Inferior parietal cortex (tissue), 1 donor: ENCODE results near the gene RABGAP1L.

Experiments used
- DNase-seq: peaks from one replicate; pipeline ENCODE4 v3.0.0-alpha.2; 2016; ENCODE audit errors: extremely low spot score

Gene RABGAP1L

DNA sequence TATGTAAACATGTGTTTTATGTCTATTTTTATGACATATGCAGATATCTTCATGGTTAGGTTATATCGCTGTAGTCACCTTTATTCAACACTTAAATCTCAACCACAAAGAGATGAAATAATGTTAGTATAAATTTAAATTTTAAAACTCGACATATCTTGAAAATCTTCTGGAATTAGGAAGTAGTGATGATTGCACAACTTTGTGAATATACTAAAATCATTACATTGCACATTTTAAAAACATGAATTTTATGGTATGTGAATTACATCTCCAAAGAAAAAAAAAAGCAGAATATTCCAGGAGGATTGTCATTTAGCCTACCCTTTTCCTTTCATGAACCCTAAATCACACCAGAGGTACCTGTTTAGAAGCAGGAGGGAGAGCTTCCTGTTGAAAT lies 801.0 kb downstream of the RABGAP1L start:
- DNase-seq = no peak

DNA sequence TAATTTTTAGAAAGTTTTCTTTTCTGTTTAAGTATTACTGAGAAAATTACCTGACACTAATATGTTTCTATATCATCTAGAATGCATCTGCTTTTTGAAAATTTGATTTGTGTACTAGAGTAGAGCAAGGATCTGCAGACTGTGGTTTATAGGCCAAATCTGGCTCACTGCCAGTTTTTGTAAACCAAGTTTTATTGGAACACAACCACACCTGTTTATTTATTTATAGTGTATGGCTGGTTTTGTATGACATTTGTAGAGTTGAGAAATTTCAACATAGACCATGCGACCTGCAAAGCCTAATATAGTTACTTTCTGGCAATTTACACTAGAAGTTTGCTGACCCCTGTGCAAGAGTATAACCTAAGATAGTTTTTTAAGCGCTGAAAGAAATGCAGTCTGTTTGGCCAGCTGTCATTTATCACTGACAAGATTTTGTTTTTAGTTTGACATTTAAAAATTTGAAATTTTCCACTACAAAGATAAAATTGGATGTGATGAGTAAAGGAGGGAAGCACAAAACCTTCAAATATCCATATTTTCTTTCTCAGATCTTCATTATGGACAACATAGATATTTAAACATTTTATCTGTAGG lies 804.3 kb downstream of the RABGAP1L start:
- no peak for DNase-seq

DNA sequence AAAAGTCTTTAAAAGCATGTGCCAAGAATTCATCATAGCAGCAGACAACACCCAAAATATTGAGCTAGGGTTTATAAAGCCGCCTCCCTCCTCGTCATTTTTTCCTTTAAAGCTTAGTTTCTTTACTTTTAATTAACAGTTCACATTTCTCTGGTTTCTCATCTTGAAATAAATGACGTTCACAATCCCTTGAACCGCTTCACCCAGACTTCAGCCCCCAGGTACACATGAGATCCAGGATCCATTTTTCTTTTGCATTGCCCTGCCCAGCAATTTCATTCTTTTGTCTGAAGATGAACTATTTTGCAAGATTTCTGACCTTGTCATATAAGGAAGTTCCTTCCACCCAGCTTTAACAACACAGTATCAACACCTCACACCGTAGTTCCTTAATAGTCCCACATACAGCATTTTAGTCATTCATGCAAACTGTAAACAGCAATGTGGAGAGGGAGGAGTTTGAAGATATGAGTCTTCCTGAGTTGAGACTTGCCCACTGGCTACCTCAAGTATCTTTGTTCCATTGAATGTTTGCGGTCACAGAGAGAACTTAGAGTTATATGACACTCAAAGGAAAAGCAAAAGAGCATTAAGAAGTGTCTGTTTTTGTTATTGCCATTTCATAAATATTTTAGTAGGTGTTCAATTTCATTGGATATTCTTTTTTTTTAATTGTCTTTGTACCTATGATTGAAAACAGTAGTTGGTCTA lies 805.1 kb downstream of the RABGAP1L start:
- peak; percentile 65 for DNase-seq

DNA sequence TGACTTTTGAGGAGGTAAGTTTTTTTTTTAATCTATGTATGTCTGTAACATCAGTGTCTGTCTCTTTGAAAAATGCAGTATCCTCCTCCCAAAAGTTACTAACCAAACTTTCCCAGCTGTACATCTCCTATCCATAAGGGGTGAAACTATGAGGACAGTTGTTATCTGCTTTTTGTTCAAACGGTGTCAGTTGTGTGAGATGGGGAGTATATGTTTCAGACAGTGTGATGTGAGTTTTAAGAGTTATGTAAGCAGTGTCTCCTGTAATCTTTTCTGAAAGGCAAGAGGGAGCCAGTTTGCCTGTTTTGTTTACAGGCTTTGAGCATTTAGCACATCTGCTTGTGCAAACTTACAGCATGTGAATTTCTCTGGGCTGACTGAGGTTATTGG lies 805.6 kb downstream of the RABGAP1L start:
- DNase-seq = no peak

DNA sequence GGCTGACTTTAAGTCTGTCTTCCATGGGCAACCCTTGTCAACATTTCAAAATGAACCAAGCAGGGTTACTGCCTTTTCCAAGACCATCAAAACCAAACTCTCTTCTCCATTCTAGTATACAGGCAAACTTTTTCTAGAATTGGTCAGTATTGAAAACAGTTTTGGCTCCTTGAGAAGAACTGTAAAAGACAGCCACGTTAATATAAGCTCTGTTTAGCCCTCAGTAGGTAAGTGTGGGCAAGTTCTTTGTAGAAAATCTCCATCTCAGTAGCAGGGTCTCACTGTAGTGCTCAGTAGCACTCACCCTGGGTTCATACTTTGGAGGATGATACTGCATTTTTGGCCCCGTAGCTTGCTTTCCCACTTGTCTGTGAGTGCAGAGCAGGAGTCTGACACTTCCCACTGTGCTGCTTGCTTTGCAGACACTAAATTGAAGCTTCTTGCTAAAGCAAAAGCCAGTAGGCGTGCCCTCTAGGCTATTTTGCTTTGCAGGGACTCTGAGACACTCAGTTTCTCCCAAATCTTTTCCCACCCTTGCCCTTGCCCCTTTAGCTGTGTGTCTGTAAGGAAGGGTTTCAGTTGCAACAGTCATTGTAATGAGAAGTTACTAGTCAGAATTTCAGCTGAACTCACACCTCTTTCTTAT lies 806.2 kb downstream of the RABGAP1L start:
- no peak for DNase-seq

DNA sequence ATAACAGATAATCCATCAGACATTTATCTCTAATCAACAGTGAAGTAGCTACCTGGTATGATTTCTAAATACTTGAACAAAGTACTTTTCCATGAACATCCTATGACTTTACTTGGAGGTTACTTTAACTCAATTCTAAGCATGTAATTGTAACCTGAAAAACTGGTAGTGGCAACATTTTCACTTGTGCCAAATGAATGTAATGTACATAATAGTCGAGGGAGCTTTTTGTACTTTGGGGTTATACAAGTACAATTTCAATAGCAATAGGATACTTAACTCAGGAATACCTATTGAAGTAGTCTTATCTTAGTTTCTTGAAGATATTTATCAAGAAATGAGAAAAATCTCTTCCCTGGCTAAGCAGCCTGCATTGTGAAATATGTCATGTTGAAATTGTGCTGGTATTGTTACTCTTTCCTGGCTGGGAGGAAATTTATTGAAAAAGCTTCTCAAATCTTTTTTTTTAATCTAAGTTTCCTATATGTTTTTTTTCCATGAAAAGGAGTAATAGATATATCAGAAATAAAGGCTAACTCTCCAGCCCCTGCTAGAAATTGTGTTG lies 806.8 kb downstream of the RABGAP1L start:
- no peak for DNase-seq

DNA sequence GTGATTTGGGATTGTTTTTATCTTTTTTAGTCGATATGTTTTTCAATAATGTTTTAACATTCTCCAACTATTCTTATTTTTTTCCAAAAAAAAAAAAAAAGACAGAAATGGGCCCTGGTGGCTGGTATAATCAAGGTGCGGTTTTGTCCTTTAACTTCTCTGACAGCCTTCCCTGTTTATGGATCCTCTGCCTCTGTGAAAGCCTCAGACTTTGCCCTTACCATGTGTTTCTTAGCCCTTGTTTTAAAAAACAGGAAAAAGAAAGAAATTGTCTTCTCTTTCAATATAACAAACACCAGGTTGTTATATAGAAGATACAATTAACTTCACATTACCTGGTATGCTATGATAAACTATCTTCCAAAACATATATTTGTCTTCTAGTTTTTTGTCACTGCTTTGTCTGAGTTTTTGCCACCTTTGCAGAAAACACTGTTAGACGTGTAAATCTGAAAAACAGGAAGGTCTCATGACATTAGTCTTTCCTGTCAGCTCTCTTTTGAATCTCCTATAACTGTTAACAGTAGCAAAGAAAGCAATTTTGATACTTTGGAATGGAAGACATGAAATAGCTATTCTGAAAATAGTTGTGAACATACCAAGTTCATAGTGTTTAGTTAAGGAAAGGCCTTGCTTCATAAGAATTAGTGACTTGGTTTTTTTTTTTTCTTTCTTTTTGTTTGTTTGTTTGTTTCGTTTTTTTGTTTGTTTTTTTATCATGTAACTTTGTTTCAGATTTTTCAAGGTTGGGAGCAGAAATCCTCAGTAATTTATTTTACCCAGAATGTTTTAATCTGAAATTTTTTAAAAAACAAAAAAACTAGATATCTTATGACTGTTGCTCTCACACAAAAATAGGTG lies 808.8 kb downstream of the RABGAP1L start:
- no peak for DNase-seq

DNA sequence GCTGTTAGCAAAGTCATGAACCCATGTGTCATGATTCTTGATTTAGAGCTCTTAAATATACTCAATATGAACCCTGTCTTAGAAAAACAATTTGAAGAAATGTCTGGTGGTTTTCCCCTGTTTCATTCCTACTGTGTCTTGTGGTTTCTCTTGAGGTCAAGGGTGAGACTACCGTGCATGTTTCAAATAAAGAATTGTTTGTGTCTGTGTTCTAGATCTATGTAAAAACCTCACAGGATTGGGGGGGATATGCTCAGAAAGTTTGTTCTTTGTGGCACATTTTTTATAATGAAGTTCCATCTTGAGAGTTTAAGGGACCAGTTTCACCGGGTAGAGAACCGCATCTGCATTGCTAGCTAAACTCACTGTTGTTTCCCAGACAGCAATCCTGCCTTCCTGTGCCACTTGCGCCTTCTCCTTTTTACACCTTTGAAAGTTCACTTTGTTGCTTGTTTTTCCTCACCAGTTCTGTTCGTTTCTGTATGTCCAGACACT lies 809.5 kb downstream of the RABGAP1L start:
- DNase-seq = no peak

DNA sequence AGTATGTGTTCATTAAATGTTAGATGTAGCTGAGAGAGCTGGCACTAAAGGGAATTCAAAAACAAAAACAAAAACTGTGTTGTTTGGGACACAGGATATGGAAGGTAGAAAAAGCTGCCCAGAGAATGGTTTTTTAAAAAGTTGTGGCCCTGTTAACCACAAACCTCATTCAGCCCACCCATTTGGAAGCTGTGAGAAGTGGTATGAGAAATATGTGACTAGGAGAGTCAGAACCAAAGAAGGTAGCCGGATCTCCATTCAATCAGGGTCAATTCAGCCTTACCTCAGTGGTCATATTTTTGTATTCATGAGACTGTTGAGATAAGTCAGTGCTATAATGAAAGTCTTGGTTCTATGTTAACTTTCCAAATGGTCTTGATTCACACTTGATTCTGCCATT lies 810.7 kb downstream of the RABGAP1L start:
- no peak for DNase-seq

DNA sequence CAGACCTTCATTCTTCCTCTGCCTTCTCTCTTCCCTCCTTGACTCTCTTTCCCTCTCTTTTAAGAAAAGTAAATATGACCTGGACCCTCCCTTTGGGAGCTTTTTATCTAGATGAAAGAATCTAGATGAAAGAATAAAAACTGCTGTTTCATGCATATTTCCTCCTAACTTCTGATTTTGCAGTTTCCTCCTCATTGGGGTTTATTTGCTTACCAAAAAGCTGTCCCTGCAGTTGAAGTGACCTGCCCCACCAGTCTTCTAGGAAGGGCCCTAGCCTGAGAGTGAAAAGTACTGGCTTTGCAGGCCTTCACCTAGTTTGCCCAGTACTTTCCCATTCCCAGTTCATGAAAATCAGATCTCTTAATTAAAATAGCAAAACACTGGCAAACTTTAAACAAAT lies 812.1 kb downstream of the RABGAP1L start:
- no peak for DNase-seq

DNA sequence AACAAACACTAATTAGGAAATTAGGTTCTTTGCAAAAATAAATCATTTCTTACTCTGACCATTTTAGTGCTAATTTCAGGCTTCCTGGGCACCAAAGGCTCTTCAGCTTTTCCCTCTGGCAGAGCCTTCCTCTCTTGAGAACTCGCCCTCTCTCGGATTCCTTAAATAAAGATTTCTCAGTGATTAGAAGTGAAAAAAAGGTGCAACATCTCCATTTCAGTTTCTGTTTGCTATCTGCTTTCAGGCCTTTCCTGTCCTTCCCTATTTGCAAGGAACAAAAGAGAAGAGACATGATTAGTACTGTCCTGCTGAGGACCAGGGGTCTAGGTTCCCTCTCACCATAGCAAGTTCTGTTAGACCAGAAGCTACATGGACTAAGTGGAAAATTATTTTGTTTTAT lies 812.6 kb downstream of the RABGAP1L start:
- no peak for DNase-seq

DNA sequence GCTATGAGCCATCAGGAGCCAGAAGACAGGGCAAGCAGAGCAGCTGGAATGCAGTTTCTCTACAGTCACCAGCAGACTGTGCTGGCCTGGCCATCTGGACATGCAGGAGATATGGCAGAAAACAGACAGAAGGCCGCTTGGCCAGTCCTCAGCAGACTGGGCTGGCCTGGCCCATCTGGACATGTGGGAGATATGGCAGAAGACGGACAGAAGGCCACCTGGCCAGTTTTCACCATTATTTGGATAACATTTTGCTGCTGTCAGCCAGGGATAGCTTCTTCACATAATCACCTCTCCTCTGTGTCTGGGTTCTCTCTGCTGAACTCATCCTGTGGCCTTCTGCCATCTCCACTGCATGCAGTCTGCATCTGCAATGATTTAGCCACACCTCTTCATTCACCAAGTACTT lies 815.4 kb downstream of the RABGAP1L start:
- DNase-seq = no peak

DNA sequence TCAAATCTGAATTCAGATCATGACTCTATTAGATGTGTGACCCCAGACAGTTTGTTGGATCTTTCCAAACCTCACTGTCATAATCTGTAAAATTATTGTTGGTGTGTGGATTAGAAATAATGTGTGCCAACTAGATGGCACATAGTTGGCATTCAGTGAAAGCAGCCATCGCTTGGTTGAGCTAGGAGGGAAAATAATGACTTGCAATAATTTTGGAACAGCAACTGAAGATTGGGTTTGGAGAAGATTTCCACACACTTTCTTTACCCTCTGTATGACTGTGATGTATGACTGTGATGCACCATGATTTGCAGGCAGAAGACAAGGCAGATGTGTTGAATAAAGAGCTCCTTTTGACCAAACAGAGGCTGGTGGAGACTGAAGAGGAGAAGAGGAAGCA lies 816.4 kb downstream of the RABGAP1L start:
- no peak for DNase-seq

DNA sequence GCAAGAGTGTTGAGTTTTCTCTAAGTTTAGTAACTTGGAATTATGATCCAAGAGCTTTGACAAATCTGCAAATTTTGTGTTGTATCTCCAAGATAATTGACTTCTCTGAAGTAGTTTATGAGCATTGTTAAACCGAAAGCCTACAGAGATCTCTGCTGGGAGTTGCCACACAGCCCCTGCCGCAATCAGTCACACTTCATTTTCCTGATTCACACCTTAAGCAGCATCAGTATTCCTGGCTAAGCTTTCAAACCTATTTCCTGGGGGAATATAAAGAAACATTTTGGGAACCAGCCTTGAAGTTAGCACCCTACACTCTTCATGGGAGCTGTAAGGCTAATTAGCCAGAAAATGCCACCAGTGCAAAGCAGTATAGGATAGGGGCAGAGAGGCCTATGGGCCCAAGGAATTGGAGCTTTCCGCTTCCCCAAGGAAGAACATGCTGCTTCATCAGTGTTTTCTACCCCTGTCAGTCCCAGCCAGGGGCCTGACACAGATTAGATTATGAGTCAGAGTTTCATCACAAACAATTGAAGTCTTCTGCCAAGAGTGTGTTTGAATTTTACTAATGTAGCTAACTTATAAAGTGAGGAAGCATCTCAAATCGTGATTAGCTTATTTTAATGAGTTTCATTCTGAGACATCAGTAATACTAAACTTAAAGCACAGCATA lies 817.3 kb downstream of the RABGAP1L start:
- no peak for DNase-seq

DNA sequence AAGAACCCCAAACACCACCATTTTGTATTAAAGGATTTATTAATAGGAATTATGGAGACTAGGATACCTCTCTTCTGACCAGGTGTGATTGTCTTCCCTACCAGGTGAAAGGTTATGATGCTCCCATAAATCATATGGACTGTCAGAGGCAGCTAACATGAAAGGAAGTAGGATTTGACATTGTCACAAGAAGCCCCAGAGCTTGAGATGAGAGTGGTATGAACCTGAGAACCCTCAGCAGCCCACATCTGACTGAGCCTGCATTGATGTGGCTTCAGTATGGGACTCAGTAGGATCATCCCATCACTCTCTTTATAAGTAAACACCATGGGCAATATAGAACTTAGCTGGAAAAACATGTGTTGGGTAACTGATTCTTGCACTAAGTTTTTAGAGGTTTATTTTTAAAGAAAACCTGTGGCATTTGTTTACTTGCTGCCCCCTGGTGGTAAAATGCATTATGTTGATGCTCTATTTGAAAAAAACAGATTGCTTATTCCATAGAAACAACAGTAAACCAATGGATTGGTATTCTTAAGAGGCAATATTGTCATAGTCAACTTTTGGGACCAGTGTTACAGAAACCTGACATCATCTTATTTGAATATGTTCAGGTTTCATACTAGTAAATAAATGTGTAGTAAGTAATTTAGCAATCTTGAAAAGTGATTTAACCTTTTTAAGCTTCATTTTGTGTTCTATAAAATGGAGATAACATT lies 823.8 kb downstream of the RABGAP1L start:
- DNase-seq = peak; percentile 78

DNA sequence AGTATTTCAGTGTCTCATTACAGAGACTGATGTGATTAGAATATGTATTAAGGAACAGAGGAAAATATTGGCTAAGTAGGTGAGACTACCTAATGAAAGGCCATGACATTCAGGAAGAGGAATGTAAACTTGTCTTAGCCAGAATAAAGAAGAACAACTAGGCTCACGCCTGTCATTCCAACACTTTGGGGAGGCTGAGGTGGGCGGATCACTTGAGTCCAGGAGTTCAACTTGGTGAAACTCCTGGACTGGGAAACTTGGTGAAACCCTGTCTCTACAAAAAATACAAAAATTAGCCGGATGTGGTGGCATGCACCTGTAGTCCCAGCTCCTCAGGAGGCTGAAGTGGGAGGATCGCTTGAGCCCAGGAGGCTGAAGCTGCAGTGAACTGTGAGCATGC lies 825.6 kb downstream of the RABGAP1L start:
- DNase-seq = no peak

DNA sequence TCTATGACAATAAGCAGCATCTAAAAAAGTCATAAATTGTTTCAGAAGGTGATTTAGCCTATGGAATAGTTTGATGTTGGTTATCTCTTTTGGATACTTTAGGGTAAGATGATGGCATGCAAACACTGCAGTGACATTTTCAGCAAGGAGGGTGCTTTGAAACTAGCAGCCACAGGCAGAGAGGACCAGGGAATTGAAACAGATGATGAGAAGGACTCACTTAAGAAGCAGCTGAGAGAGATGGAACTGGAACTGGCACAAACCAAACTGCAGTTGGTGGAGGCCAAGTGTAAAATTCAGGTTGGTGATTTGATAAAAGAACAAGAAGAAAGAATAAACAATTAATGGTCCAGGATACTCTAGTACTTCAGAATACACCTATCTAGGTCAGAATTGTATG lies 829.2 kb downstream of the RABGAP1L start:
- DNase-seq = no peak

DNA sequence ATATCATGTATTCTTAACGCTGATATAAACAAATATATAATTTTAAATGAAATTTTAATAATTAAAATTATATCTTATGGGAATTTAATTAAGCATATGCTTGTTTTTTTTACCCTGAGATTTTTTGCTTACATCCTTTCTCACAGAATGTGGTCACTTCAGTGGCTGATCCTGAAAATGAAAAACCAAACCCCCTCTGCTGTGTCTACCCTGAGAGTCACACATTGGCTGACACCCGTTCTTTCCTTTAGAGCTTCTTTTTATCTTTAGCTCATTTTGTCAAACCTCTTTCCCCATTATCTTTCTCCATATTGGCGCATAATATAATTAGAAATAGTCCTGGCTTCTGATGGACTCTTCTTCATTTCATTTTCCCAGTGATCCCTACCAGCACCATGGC lies 829.7 kb downstream of the RABGAP1L start:
- no peak for DNase-seq

DNA sequence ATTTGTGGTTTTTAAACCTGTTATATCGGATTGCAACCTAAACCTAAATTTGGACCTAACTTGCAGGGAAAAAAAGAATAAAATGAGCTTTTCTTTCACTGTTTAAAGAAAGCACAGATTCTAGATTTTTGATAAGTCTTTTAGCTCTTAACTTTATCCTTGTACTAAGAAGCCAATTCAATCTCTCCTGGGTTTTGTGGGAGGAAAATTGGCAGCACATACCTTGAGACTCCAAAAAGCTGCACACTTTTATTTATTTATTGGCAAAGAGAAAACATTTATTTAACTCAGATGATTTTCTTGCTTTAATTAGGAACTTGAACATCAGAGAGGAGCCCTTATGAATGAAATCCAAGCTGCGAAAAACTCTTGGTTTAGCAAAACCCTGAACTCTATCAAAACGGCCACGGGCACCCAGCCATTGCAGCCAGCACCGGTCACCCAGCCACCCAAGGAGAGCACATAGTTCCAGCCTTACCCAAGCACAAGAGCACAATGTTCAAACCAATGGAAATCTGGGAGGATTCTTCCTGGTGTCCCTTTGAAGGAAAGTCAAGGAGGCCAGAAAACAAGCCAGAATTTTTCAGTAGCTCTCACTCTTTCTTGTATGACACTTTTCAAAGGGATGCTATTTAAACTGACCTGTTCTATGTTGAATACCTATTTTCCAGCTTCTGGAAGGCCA lies 830.4 kb downstream of the RABGAP1L start:
- no peak for DNase-seq

DNA sequence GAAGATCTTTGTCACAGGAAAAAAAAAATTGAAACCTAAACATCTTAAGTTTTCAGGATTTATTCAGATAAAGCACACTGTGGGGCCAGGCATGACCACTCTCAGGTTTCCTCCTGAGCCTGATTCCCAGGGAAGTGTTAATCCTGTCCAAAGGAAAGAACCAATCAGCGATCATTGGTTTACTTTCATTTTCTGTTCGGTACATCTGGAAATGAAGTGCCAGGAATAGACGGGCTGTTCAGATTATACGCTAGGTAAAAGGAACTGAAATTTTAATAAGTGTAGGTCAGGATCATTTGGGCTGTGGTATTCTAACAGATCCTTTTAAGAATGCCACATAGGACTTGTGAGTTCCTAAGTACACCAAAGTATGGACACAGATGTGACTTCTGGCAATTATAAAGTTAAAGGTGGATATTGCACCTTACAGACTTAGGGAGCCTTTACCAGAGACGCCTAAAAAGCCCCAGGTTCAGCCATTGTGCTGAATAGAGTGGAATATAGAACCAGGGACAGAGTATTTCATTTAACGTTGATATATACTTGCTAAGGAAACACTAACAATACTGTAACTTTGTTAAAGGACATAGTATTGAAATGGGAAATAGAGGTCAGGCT lies 831.2 kb downstream of the RABGAP1L start:
- DNase-seq = peak; percentile 61
